Activated CD8-positive, alpha-beta memory T cell treated with anti-CD3 and anti-CD28 coated beads, Interleukin-2, amount 50 U/mL, for 48 hours (primary cell): ENCODE measurements around the gene KCTD11.

Experiments
- DNase-seq: peaks from one replicate; pipeline ENCODE4 v3.0.0-alpha.2; 2020

The KCTD11 gene

DNA sequence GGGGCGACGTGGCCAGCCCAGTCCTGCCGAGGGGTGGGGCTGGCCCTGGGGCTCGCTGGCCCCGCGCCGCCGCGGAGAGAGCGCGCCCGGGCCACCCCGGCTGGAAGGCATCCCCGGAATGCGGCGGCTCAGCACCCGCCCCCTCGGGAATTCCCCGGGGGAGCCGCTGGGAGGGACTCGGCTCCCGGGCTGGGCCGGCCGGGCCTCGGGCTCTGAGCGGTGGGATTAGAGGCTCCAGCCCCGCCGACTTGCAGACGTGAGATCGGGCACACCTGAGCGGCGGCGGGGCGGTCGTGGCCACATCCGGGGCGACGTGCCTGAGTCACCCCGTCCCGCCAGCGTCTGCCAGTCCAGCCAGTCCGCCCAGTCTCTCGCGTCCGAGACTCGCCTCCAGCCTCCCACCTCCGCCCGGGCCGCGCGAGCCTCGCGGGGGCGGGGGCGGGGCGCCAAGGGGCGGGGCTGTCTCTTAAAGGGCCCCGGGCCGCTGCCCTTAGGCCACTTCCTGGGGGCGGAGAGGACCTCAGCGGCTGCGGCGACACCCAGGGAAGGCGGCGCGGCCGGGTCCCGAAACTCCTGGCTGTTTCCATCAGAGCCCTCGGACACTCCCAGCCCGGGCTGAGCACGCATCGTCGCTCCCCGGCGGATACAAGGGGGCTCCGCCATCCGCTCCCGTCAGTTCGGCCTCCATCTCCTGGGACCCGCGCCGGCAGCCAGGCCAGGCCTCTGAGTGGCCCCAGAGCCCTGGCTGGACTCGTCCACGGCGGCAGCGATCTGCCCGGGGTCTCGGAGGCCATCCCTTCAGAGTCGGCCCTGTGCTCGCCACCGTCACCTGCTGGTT lies at the start of gene KCTD11:
Gene KCTD11, plus strand, starts transcription at position 498 of the 838 bp plus-strand sequence.
- DNase-seq = peak; percentile 89

DNA sequence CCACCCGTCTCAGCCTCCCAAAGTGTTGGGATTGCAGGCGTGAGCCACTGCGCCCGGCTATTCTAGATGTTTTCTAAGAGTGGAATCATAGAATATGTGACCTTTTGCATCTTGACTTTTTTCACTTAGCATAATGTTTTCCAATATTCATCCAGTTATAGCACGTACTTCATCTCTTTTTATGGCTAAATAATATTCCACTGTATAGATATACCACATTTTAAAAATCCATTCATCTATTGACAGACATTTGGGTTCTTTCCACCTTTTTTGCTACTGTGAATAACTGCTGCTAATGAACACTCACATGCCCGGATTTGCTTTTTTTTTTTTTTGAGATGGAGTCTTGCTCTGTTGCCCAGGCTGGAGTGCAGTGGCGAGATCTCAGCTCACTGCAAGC lies 47.8 kb upstream of the KCTD11 start:
- no peak for DNase-seq

DNA sequence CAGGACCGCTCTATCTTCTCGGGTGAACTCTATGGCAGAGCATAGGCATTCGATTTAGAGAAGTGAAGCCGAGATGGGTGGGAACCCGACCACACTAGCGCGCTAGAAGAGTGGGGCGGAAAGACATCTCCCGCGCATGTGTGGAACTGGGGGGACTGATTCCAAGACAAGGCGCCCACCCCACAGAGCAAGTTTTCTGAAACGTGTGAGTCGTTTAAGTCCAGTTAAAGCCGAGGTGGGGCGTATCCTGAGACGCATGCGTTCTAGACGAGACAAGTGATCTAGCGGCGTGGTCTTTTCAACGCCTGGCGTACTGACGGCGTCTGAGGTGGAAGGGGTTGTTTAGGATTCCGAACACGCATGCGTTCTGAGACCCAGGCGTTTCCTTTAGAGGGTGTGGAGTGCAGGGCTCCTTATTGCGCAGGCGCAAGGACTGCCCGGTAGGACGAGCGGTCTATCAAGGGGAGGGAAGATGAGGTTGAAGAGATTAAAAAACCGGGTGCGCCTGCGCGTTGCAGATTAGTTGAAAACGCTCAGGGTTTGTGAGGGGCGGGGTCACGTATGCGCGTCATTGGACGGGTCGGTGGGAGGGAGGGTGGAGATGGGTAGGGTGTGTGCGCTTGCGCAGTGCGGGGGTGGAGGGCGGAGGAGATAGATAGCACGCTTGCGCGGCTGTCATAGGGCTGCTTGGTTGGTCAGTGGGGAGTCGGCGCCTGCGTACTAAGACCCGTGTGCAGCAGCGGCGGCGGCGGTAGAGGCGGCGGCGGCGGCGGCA lies 44.9 kb upstream of the KCTD11 start, which contains the start of gene EIF5A:
Gene EIF5A, plus strand, starts transcription at position 718 of the 775 bp plus-strand sequence. CDS start 2,008 bp downstream, outside the sequence.
- peak; percentile 100 for DNase-seq

- DNase-seq = peak; percentile 80
These were observed 44.0 kb upstream of the KCTD11 start for GRCh38 chr17:7307686-7308624.

- peak; percentile 86 for DNase-seq
These were observed 43.1 kb upstream of the KCTD11 start for GRCh38 chr17:7308625-7309433.

DNA sequence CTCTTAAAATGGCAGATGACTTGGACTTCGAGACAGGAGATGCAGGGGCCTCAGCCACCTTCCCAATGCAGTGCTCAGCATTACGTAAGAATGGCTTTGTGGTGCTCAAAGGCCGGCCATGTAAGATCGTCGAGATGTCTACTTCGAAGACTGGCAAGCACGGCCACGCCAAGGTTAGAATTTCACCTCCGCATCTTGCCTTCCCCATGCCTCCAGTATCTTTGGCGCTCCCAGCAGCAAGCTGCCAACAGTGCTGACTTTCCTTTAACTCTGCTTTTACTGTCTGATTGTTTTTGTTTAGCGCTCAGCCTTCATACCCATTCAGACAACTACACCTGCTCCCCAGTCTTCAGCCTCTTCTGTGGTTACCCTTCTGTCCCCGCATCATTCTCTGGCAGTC lies 42.3 kb upstream of the KCTD11 start:
- no peak for DNase-seq

- DNase-seq = no peak
These were observed 40.8 kb upstream of the KCTD11 start for GRCh38 chr17:7311110-7311705.

- no peak for DNase-seq
These were observed 39.4 kb upstream of the KCTD11 start for GRCh38 chr17:7312432-7313087.

DNA sequence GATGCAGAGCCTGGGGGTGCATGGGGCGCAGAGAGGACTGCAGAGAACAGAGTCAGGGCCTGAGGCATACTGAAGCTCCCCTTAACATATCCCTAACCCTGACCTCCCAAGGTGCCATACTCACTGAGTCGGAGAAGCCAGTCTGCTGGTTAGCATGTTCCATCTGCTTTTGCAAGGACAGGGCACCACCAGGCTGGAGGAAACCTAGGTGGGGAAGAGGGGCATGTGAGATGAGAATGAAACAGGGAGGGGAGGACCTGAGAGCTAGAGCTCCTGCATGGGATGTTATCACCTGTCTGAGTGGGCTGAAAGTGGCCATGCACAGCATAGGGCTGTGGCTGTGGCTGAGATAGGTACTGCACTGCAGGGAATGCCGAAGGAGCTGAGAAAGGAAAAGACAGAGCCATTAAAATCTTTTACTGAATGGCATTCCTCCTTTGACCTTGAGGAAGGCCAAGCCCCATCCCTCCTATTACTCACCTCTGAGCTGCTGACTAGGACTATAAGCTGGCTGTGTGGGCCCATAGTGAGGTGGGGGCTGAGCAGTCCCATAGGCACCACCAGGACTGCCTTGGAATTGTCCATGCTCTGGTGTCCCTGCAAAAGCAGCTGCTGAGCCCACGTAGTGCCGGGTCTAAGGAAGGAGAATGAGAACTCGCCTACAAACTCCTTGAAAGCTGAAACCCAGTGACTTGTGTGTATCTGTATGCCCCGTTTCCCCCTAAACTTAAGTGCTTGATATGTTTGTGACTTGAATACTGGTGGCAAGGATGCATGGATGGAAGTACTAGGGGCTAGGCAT lies 38.7 kb upstream of the KCTD11 start:
- peak; percentile 79 for DNase-seq

DNA sequence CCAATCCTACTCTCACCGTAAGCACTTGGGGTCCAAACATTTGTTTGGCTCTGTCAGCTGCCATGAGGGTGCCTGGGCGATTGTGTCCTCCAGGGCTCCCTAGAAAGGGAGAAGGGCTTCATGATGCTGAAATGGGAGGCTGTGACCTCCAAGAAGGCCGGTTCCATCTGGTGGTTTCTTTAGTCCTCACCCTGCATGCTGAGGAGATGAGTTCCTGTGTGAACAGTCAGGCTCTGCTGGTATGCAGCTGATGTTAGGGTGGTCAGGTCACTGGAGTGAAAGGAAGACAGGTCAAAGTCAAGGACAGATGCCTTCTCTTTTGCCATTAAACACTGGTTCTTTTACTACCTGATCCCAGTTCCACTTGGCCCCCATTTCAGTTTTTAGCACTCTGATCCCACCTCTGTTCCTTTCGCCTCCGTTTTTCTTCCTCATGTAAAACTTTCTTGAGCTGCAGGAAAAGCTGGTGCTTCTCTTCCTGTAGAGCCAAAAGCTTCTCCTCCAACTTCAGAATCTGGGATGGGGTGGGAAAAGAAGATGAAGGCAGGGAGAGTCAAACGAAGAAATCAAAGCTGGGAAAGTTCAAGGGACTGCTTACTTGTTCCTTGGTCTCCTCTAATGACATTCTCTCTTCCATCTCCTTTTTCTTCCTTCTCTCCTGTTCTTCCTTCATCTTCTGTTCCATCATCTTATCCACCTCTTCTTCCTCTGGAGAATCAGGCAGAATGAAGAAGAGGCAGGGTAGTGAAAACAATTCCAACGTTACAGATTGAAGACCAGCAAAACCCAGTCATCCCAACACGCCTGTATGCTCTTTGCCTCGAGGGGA lies 37.9 kb upstream of the KCTD11 start:
- DNase-seq = peak; percentile 69

GRCh38 chr17:7314719-7315569 lies 37.0 kb upstream of the KCTD11 start, which contains the start of gene GPS2:
Gene GPS2 (minus strand): TSS chr17:7315360. CDS start chr17:7315052, 308 bp downstream.
- DNase-seq = peak; percentile 98

DNA sequence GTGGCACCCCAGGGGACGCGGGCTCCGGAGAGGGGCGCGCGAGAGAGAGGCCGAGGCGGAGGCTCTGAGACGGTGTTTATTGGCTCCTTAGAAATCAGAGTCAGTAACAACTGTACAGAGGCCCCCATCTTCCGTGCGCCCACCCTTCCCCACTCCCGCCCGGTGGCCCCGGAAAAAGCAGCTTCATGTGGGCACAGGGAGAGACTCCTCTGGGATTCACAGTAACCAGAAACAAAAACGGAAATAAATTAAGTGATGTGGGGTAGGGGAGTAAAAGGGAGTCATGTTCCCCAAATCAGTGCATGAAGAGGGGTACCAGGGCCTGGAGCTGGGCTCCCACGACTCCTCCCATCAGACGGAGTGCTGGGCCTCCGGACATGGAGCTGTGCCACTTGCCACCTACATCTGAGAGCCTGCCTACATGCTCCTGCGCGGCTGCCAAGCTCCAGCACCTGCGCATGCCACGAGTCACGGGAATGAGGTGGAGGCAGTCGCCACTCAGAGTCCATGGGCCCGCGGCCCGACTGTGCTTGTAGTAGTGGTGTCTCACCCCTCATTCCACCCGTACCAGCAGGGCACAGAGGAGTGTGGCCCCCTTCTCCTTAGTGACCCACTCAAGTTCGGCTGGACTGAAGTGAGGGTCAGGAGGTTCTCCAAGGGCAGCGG lies 36.3 kb upstream of the KCTD11 start:
- no peak for DNase-seq

DNA sequence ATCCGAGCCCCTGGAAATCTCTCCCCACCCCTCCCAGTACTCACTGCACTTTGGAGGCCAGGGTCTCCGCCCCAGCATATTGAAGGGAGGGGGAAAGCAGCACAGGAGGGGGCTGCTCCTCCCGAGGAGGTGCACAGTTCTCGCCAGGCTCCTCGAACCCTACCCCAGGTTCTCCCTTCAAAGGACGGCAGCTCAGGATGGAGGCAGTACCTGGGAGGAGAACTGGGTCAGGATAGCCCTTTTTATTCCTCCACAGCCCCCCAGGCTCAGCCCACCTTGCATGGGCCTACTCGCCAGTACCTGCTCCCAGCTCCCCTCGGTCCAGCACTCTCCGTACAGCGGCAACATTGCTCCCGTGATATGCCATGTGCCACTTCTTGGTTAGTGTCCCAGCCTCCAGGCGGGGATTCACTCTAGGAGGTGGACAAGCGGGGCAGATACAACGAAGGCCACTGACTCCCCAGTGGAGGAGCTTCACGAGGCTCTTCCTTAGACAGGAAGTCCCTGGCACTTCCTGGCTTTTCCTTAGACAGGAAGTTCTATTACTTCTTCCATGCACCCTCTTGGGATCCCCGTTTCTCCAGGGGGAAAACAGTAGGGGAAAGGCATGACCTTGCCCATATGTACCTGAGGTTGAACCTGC lies 34.7 kb upstream of the KCTD11 start:
- no peak for DNase-seq

GRCh38 chr17:7318121-7318860 lies 33.7 kb upstream of the KCTD11 start:
- DNase-seq = no peak

GRCh38 chr17:7321466-7321865 lies 30.5 kb upstream of the KCTD11 start:
- DNase-seq = no peak
